ENCODE data around the gene LTBP3.

DNA sequence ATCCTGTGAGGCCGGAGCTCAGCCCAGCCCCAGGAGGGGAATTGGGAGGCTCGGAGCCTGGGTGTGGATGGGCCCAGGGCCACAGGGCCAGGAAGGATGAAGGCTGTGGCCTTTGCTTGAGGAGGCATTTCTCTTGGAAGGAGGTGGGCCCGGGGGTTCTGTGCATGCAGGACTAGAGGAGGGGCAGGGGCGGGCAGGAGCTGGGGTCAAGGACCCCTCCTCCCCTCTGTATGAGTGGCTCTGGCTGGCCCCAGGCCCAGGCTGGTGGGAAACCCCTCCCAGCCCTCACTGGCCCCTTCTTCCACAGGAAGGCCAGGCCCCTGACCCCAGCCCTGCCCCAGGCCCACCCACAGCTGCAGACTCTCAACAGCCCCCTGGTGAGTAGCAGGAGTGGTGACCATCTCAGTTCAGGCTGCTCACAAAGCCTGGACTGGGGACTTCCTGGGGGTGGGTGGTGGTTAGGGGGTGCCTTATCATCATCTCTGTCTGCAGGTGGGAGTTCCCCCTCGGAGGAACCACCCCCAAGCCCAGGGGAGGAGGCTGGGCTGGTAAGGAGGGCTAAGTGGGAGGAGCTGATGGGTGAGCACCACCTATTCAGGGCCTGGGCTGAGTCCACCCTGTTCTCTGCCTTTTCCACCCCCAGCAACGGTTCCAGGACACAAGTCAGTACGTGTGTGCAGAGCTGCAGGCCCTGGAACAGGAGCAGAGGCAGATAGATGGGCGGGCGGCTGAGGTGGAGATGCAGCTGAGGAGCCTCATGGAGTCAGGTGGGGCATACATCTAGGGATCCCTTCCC is 31.5 kb upstream of the LTBP3 start:
- TF ChIP-seq POLR2A (IDR thresholded peaks at IDR 0.05; ENCODE audit: low read depth, low read length), result no peak
- TF ChIP-seq JUN (IDR thresholded peaks at IDR 0.05; ENCODE audit: borderline replicate concordance, insufficient read depth, insufficient read length, low read depth), result no peak
- TF ChIP-seq, protein P1, sequence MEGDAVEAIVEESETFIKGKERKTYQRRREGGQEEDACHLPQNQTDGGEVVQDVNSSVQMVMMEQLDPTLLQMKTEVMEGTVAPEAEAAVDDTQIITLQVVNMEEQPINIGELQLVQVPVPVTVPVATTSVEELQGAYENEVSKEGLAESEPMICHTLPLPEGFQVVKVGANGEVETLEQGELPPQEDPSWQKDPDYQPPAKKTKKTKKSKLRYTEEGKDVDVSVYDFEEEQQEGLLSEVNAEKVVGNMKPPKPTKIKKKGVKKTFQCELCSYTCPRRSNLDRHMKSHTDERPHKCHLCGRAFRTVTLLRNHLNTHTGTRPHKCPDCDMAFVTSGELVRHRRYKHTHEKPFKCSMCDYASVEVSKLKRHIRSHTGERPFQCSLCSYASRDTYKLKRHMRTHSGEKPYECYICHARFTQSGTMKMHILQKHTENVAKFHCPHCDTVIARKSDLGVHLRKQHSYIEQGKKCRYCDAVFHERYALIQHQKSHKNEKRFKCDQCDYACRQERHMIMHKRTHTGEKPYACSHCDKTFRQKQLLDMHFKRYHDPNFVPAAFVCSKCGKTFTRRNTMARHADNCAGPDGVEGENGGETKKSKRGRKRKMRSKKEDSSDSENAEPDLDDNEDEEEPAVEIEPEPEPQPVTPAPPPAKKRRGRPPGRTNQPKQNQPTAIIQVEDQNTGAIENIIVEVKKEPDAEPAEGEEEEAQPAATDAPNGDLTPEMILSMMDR (IDR thresholded peaks at IDR 0.05; ENCODE audit: extremely low read depth in 1 of 2, insufficient read depth in 1 of 2, low read depth in 1 of 2, low read length in 2 of 2), result no peak
- no peak for TF ChIP-seq EZH2 (IDR thresholded peaks at IDR 0.05; ENCODE audit: borderline replicate concordance, low read depth, low read length, severe bottlenecking)
- TF ChIP-seq MYC (IDR thresholded peaks at IDR 0.05; ENCODE audit: low read depth, low read length), result no peak
- TF ChIP-seq POLR2AphosphoS5 (IDR thresholded peaks at IDR 0.05; ENCODE audit: insufficient read depth, low read depth, low read length), result no peak
- TF ChIP-seq FOS (IDR thresholded peaks at IDR 0.05; ENCODE audit: borderline replicate concordance, insufficient read depth, low read length), result no peak
- TF ChIP-seq, protein P2, sequence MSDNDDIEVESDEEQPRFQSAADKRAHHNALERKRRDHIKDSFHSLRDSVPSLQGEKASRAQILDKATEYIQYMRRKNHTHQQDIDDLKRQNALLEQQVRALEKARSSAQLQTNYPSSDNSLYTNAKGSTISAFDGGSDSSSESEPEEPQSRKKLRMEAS (IDR thresholded peaks at IDR 0.05; ENCODE audit: insufficient read depth, insufficient read length), result no peak

All from endothelial cell of umbilical vein (primary cell).